ENCODE results near the gene NEK4. TPM values are rescaled to one million over a fixed set of nuclear protein-coding genes. Genes with fewer than 3 reads are reported as not detected.
A peak's percentile ranks its signal among the peaks of the same experiment; 100 is the strongest.

The NEK4 gene
- total RNA-seq (10 to 100 TPM; 13.8 to 22.1 (median 17.4) TPM), polyA plus RNA-seq (10 to 100 TPM in 1 of 3 donors, 1 to 10 TPM in 2; 4.7 to 22.2 (median 5.2) TPM)
- long read RNA-seq, donor 1, full-length matches to known transcripts: 5 of 14 reads
- long read RNA-seq, donor 1, partial matches to known transcripts: 1 of 14 reads
- long read RNA-seq, donor 1, other reads (novel, unspliced or antisense): 8 of 14 reads
- long read RNA-seq, donor 2, full-length matches to known transcripts: 4 of 17 reads
- long read RNA-seq, donor 2, partial matches to known transcripts: 7 of 17 reads
- long read RNA-seq, donor 2, other reads (novel, unspliced or antisense): 6 of 17 reads

GRCh38 chr3:52770496-52771333, at the start of gene NEK4:
Gene NEK4, minus strand, starts transcription at chr3:52770940. Its CDS starts 194 bp downstream, at chr3:52770746.
- H3K36me3 ChIP-seq (ENCODE audit: insufficient read depth in 1 of 2, low read depth in 1 of 2): peaks cover 0 to 30% of the 10 kb centered on the region in 2 donors
- H3K4me3 ChIP-seq: peak within 1 kb of the TSS; percentile 90
- no peaks in the 10 kb centered on the region for H3K9me3 ChIP-seq
- 0 to 1% (median 0%) methylated on average over 55 to 67 of the region's 67 CpGs for WGBS, 3 donors
- H3K27me3 ChIP-seq (ENCODE audit: insufficient read depth in 3 of 3, low read length in 2 of 3): no peaks in the 10 kb centered on the region
- peaks cover 15% of the 10 kb centered on the region for H3K4me1 ChIP-seq
- ATAC-seq (peak; percentile 99), DNase-seq (peak; percentile 93 to 98)
- intact Hi-C loops (cut with DNase I): no loop called here
- no peak for TF ChIP-seq CTCF (IDR thresholded peaks at IDR 0.05)
- peak within 1 kb of the TSS; percentile 82 for H3K27ac ChIP-seq

- no peak overlapping the region for H3K27ac ChIP-seq
- no peak overlapping the region for H3K4me3 ChIP-seq
- ATAC-seq: peak in 2 of 4 donors; percentile 32 to 76
- no peaks in the 10 kb centered on the region for H3K27me3 ChIP-seq (ENCODE audit: insufficient read depth in 3 of 3, low read length in 2 of 3)
- peaks cover 0 to 98% of the 10 kb centered on the region in 2 donors for H3K36me3 ChIP-seq (ENCODE audit: insufficient read depth in 1 of 2, low read depth in 1 of 2)
- intact Hi-C loops (cut with DNase I): no loop called here
- no peaks in the 10 kb centered on the region for H3K9me3 ChIP-seq
- H3K4me1 ChIP-seq: no peaks in the 10 kb centered on the region
- 58 to 67% (median 64%) methylated on average over 2 of the region's 2 CpGs for WGBS, 3 donors
- TF ChIP-seq CTCF (IDR thresholded peaks at IDR 0.05): no peak
- no peak for DNase-seq
These were observed 49.2 kb upstream of the NEK4 start for GRCh38 chr3:52819936-52820335.

GRCh38 chr3:52817860-52818259, 47.1 kb upstream of the NEK4 start:
- TF ChIP-seq CTCF (IDR thresholded peaks at IDR 0.05): no peak
- Histone ChIP-seq H3K4me1 (no peaks in the 10 kb centered on the region), H3K36me3 (ENCODE audit: insufficient read depth in 1 of 2, low read depth in 1 of 2) (peaks cover 0 to 98% of the 10 kb centered on the region in 2 donors), H3K27me3 (ENCODE audit: insufficient read depth in 3 of 3, low read length in 2 of 3) (no peaks in the 10 kb centered on the region), H3K27ac (no peak overlapping the region), H3K4me3 (no peak overlapping the region), H3K9me3 (no peaks in the 10 kb centered on the region)
- ATAC-seq: no peak
- DNase-seq: no peak
- 91 to 97% (median 94%) methylated on average over 7 of the region's 7 CpGs for WGBS, 3 donors
- intact Hi-C loops (cut with DNase I): no loop called here

GRCh38 chr3:52817221-52817620, 46.5 kb upstream of the NEK4 start:
- DNase-seq: no peak
- no peaks in the 10 kb centered on the region for H3K9me3 ChIP-seq
- no peak overlapping the region for H3K27ac ChIP-seq
- peaks cover 0 to 93% of the 10 kb centered on the region in 2 donors for H3K36me3 ChIP-seq (ENCODE audit: insufficient read depth in 1 of 2, low read depth in 1 of 2)
- ATAC-seq: no peak
- no peak for TF ChIP-seq CTCF (IDR thresholded peaks at IDR 0.05)
- H3K27me3 ChIP-seq (ENCODE audit: insufficient read depth in 3 of 3, low read length in 2 of 3): no peaks in the 10 kb centered on the region
- WGBS, 3 donors: 93 to 95% (median 94%) methylated on average over 10 of the region's 10 CpGs
- intact Hi-C loops (cut with DNase I): no loop called here
- no peak overlapping the region for H3K4me3 ChIP-seq
- no peaks in the 10 kb centered on the region for H3K4me1 ChIP-seq
